VCaP (cell line): ENCODE results near the gene MRPL46.
A peak's percentile ranks its signal among the peaks of the same experiment; 100 is the strongest.
"Not testable (repeated sequence)": the region's sequence is repeated elsewhere in the genome, so short reads cannot be mapped to it uniquely, and the experiment has no call there.

Source experiments
- H3K27ac ChIP-seq: fragments of 450-650 bp; 2 replicates; pipeline ENCODE4 v1.5.1; 2017
- TF ChIP-seq, protein P1 (sequence below): fragments of 450-650 bp; conservative IDR thresholded peaks from 2 replicates; pipeline ENCODE4 v1.5.1; 2017; ENCODE audit warnings: mild to moderate bottlenecking, moderate library complexity

The MRPL46 gene

DNA sequence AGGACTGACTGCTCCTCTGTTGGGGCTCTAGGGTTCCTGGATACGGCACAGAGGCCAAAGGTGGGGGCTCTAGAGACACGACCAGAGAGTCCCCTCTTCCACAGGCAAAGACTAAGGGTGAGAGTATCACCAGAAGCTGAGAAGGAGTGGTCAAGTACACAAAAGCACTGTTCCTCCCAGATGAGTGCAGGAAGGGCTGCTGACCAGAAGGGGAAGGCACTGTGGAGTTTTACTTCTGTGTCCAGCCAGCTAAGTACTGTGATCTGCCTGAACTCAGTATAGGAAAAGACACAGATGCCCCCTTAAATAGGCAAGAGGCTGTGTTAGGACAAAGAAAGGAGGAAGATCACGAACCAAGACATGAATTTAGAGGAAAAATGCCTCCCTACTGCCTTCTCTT, 12.0 kb upstream of the MRPL46 start:
- TF ChIP-seq, protein P1, sequence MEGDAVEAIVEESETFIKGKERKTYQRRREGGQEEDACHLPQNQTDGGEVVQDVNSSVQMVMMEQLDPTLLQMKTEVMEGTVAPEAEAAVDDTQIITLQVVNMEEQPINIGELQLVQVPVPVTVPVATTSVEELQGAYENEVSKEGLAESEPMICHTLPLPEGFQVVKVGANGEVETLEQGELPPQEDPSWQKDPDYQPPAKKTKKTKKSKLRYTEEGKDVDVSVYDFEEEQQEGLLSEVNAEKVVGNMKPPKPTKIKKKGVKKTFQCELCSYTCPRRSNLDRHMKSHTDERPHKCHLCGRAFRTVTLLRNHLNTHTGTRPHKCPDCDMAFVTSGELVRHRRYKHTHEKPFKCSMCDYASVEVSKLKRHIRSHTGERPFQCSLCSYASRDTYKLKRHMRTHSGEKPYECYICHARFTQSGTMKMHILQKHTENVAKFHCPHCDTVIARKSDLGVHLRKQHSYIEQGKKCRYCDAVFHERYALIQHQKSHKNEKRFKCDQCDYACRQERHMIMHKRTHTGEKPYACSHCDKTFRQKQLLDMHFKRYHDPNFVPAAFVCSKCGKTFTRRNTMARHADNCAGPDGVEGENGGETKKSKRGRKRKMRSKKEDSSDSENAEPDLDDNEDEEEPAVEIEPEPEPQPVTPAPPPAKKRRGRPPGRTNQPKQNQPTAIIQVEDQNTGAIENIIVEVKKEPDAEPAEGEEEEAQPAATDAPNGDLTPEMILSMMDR = no peak
- no peak overlapping the region for H3K27ac ChIP-seq

DNA sequence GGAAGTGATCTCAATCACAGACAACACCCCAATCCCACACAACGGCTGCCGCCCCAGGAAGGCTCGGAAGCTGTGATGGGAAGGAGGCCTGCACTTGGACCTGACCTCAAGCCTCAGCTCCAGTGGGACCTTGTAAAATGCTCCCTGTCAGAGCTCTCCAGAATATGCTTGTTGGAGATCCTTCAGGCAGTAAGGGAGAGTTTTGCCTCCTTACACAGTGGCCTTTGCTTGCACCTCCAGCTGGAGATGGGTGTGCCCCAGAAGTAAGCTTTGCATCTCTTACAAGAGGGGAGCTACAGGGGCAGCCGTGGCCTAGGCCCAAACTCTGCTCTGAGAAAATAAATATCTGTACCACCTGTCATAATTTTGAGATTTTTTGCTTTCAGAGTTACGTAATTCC, 10.7 kb upstream of the MRPL46 start:
- H3K27ac ChIP-seq = no peak overlapping the region
- TF ChIP-seq, protein P1 = no peak

GRCh38 chr15:88477126-88477525, 9.9 kb upstream of the MRPL46 start:
- TF ChIP-seq, protein P1 = no peak
- peak overlapping the region; percentile 27; the same call in 1 of the 2 replicates for H3K27ac ChIP-seq

GRCh38 chr15:88476635-88477060, 9.5 kb upstream of the MRPL46 start:
- peak overlapping the region; percentile 27; the same call in 1 of the 2 replicates for H3K27ac ChIP-seq

GRCh38 chr15:88473661-88474293, 6.6 kb upstream of the MRPL46 start:
- H3K27ac ChIP-seq = not testable (repeated sequence)

More at GRCh38 chr15:88476635-88477060, 9.5 kb upstream of the MRPL46 start:
- TF ChIP-seq, protein P1 = peak; percentile 92

DNA sequence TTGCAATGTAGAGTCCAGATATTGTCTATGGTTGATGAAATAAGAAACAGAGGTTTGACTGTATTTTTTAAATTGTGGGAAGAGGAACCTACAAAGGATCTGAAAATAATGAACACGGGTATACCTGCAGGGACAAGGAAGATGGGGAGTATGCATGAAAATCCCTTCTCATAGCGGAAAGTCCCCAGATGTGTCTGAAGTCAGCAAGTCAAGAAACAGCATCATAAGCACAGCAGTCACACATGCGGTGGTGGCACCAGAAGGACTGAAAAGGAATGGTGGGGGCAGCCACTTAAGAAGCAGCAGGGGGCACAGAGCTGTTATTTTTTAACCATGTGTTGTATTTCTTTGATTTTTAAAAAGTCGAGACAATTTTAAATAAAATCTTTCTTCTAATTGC, 5.0 kb upstream of the MRPL46 start:
- TF ChIP-seq, protein P1 = no peak
- H3K27ac ChIP-seq = no peak overlapping the region

GRCh38 chr15:88470625-88471372, 3.6 kb upstream of the MRPL46 start:
- H3K27ac ChIP-seq = no peak overlapping the region
- TF ChIP-seq, protein P1 = no peak

DNA sequence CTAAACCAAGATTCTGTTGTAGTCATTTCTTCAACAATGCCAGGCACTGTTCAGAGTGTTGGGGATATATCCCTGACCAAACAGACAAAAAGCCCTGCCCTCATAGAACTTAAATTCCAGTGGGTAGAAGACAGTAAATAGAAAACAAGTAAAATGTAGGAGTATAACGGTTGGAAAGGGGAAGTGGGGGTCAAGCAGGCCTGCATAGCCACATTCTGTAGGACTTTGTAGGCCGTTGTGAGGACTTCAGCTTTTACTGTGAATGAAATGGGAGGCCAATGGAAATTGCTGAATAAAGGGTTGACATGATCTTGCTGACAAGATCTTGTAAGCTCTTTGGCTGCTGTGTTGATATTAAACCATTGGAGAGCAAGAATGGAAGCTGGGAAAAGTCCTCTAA, 2.1 kb upstream of the MRPL46 start:
- H3K27ac ChIP-seq = no peak overlapping the region
- TF ChIP-seq, protein P1 = no peak

- H3K27ac ChIP-seq = not testable (repeated sequence)
These were observed 1.5 kb upstream of the MRPL46 start for GRCh38 chr15:88468721-88469120.
